Parathyroid adenoma (tissue), 2 donors: ENCODE results near the gene AKR1C3.
"Not testable (repeated sequence)": the region's sequence is repeated elsewhere in the genome, so short reads cannot be mapped to it uniquely, and the experiment has no call there.

Experiments used
- H2AFZ ChIP-seq: fragments of 300-600 bp; sonication (generic); one replicate; pipeline ENCODE4 v1.7.0; 2017; ENCODE audit warnings: antibody characterized with exemption, mild to moderate bottlenecking
- H3K27ac ChIP-seq: fragments of 300-600 bp; sonication (generic); one replicate; pipeline ENCODE4 v1.7.0; 2017
- H3K27me3 ChIP-seq: fragments of 300-600 bp; sonication (generic); one replicate; pipeline ENCODE4 v1.7.0; 2017; ENCODE audit warnings: low read length; ENCODE audit not compliant: control insufficient read depth, insufficient read depth
- H3K36me3 ChIP-seq: fragments of 300-600 bp; sonication (generic); one replicate; pipeline ENCODE4 v1.7.0; 2017; ENCODE audit warnings: low read length; ENCODE audit not compliant: control insufficient read depth, insufficient read depth
- H3K4me1 ChIP-seq: fragments of 300-600 bp; sonication (generic); one replicate; pipeline ENCODE4 v1.7.0; 2017; ENCODE audit warnings: control low read depth
- H3K4me2 ChIP-seq: fragments of 300-600 bp; sonication (generic); one replicate; pipeline ENCODE4 v1.7.0; 2017; ENCODE audit warnings: low read length
- H3K4me3 ChIP-seq: fragments of 300-600 bp; sonication (generic); one replicate; pipeline ENCODE4 v1.7.0; 2017; ENCODE audit warnings: low read depth, low read length
- H3K79me2 ChIP-seq: fragments of 300-600 bp; sonication (generic); one replicate; pipeline ENCODE4 v1.7.0; 2017; ENCODE audit warnings: control low read depth
- H3K9ac ChIP-seq: fragments of 300-600 bp; sonication (generic); one replicate; pipeline ENCODE4 v1.7.0; 2017; ENCODE audit warnings: mild to moderate bottlenecking
- H3K9me3 ChIP-seq: fragments of 300-600 bp; sonication (generic); one replicate; pipeline ENCODE4 v1.7.0; 2017; ENCODE audit warnings: low read length; ENCODE audit not compliant: control insufficient read depth
- TF ChIP-seq, protein P1 (sequence below): fragments of 300-600 bp; sonication (generic); IDR thresholded peaks from one replicate; pipeline ENCODE4 v1.7.0; 2017; ENCODE audit warnings: antibody characterized with exemption, mild to moderate bottlenecking
- donor health status: primary hyperparathyroidism.

The AKR1C3 gene

DNA sequence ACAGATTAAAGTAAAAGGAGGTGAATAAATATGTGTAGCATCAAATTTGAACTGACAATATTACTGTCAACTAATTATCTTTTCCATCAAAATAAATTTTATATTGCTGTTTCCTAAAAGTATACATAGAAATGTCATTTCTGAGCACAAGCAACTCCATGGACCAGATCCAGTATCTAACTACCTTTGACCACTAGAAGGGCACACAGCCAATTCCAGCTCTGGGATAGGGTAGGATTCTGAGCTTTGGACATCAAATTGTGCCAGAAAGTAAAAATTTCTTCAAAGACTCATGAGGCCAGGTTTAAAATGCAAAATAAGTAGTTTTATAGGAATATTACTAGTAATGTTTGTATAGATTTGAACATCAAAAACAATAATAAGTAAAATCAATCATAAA is 29.7 kb downstream of the AKR1C3 start:
- TF ChIP-seq, protein P1, sequence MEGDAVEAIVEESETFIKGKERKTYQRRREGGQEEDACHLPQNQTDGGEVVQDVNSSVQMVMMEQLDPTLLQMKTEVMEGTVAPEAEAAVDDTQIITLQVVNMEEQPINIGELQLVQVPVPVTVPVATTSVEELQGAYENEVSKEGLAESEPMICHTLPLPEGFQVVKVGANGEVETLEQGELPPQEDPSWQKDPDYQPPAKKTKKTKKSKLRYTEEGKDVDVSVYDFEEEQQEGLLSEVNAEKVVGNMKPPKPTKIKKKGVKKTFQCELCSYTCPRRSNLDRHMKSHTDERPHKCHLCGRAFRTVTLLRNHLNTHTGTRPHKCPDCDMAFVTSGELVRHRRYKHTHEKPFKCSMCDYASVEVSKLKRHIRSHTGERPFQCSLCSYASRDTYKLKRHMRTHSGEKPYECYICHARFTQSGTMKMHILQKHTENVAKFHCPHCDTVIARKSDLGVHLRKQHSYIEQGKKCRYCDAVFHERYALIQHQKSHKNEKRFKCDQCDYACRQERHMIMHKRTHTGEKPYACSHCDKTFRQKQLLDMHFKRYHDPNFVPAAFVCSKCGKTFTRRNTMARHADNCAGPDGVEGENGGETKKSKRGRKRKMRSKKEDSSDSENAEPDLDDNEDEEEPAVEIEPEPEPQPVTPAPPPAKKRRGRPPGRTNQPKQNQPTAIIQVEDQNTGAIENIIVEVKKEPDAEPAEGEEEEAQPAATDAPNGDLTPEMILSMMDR = no peak
- no peak overlapping the region for H2AFZ ChIP-seq
- no peaks in the 10 kb centered on the region for H3K4me1 ChIP-seq
- no peaks in the 10 kb centered on the region for H3K36me3 ChIP-seq
- H3K4me2 ChIP-seq = no peak overlapping the region
- H3K9ac ChIP-seq = no peak overlapping the region
- H3K79me2 ChIP-seq = no peaks in the 10 kb centered on the region
- H3K27me3 ChIP-seq = no peaks in the 10 kb centered on the region
- H3K27ac ChIP-seq = no peak overlapping the region
- H3K4me3 ChIP-seq = no peak overlapping the region
- H3K9me3 ChIP-seq = no peaks in the 10 kb centered on the region

DNA sequence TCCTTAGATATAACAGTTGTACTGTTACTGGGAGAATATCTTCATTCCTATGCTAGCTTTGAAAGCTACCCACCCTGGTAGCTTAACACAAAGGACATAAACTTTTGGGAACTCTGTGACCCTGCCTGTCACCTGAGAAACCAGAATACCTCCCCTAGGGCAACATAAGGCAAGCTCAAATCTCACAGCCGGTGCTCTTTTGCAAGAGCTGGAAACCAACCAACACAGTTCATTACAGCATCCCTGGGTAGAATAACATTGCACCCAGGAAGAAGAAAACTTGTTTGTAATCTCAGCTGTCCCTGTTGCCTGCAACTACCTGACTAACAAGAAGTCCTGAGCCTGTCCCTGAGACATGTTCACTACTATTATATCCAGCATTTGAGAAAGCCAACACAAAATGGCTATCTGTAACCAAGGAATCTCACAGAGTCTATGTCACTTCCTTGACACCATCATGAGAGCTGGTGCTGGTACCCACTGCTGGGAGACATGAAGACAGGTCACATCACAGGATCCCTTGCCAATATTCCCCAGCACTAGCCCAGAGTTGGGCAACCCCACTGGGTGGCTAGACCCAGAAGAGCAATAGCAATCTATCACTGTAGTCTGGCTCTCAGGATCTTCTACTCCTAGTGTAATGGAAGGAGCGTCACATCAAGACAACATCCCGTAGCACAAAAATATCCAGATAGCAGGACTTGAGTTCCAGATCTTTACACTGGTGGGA is 31.3 kb downstream of the AKR1C3 start:
- Histone ChIP-seq H3K9me3 (no peaks in the 10 kb centered on the region), H3K4me3 (no peak overlapping the region), H3K4me1 (no peaks in the 10 kb centered on the region), H3K79me2 (no peaks in the 10 kb centered on the region), H3K27ac (no peak overlapping the region), H3K27me3 (no peaks in the 10 kb centered on the region), H2AFZ (no peak overlapping the region), H3K4me2 (no peak overlapping the region), H3K36me3 (no peaks in the 10 kb centered on the region), H3K9ac (no peak overlapping the region)
- TF ChIP-seq, protein P1 = no peak

DNA sequence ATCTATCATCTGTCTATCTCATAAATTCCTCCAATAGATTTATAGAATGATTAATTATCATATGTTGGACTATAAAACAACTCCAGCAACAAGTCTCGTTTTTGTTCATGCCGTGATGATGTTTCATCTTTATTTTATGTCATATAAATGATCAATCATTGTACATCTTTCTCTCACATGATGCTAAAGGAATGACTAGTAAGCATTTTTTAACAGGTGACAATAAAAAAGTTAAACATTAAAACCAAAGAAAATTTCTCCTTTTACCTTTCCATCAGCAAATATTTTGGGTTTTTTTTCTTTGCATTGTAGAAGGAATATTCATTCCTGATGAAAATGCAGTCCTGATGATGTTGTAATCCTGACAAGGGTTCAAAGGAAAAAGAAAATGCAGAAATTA is 41.4 kb downstream of the AKR1C3 start:
- no peaks in the 10 kb centered on the region for H3K4me1 ChIP-seq
- H3K79me2 ChIP-seq = no peaks in the 10 kb centered on the region
- no peak overlapping the region for H2AFZ ChIP-seq
- H3K27ac ChIP-seq = no peak overlapping the region
- H3K4me2 ChIP-seq = no peak overlapping the region
- no peak overlapping the region for H3K4me3 ChIP-seq
- no peaks in the 10 kb centered on the region for H3K36me3 ChIP-seq
- H3K9ac ChIP-seq = no peak overlapping the region
- no peaks in the 10 kb centered on the region for H3K9me3 ChIP-seq
- no peaks in the 10 kb centered on the region for H3K27me3 ChIP-seq
- TF ChIP-seq, protein P1 = no peak

GRCh38 chr10:5136468-5137087 is 42.4 kb downstream of the AKR1C3 start:
- no peaks in the 10 kb centered on the region for H3K27me3 ChIP-seq
- no peaks in the 10 kb centered on the region for H3K9me3 ChIP-seq
- H3K4me2 ChIP-seq = no peak overlapping the region
- H2AFZ ChIP-seq = no peak overlapping the region
- no peaks in the 10 kb centered on the region for H3K36me3 ChIP-seq
- H3K27ac ChIP-seq = no peak overlapping the region
- H3K4me1 ChIP-seq = no peaks in the 10 kb centered on the region
- TF ChIP-seq, protein P1 = no peak
- no peaks in the 10 kb centered on the region for H3K79me2 ChIP-seq
- no peak overlapping the region for H3K4me3 ChIP-seq
- H3K9ac ChIP-seq = no peak overlapping the region

GRCh38 chr10:5137699-5138098 is 43.5 kb downstream of the AKR1C3 start:
- not testable (repeated sequence) for H3K27me3 ChIP-seq, H3K9me3 ChIP-seq, H3K4me3 ChIP-seq, H3K79me2 ChIP-seq, H3K9ac ChIP-seq, H3K36me3 ChIP-seq, H3K4me1 ChIP-seq, H3K4me2 ChIP-seq, H2AFZ ChIP-seq, H3K27ac ChIP-seq
